ENCODE data around the gene TNRC6C.

Gene TNRC6C

GRCh38 chr17:78013683-78014467 lies 55.4 kb downstream of the TNRC6C start:
- peak; percentile 55 for DNase-seq (ENCODE audit: low spot score)

- DNase-seq (ENCODE audit: low spot score) = no peak
These were observed 56.1 kb downstream of the TNRC6C start for GRCh38 chr17:78014646-78015045.

- DNase-seq (ENCODE audit: low spot score) = no peak
These were observed 58.3 kb downstream of the TNRC6C start for GRCh38 chr17:78016852-78017251.

GRCh38 chr17:78019367-78019975 lies 61.0 kb downstream of the TNRC6C start:
- DNase-seq (ENCODE audit: low spot score) = no peak

GRCh38 chr17:78019976-78020716 lies 61.6 kb downstream of the TNRC6C start:
- no peak for DNase-seq (ENCODE audit: low spot score)

GRCh38 chr17:78020717-78021108 lies 62.2 kb downstream of the TNRC6C start:
- DNase-seq (ENCODE audit: low spot score) = no peak

- DNase-seq (ENCODE audit: low spot score) = no peak
These were observed 63.9 kb downstream of the TNRC6C start for GRCh38 chr17:78022425-78022824.

GRCh38 chr17:78023042-78023441 lies 64.5 kb downstream of the TNRC6C start:
- DNase-seq (ENCODE audit: low spot score) = no peak

- DNase-seq (ENCODE audit: low spot score) = no peak
These were observed 67.9 kb downstream of the TNRC6C start for GRCh38 chr17:78026381-78026780.

- DNase-seq (ENCODE audit: low spot score) = no peak
These were observed 68.6 kb downstream of the TNRC6C start for GRCh38 chr17:78027121-78027520.

GRCh38 chr17:78029697-78030096 lies 71.2 kb downstream of the TNRC6C start:
- no peak for DNase-seq (ENCODE audit: low spot score)

- no peak for DNase-seq (ENCODE audit: low spot score)
These were observed 72.9 kb downstream of the TNRC6C start for GRCh38 chr17:78031435-78031834.

- DNase-seq (ENCODE audit: low spot score) = no peak
These were observed 73.7 kb downstream of the TNRC6C start for GRCh38 chr17:78032166-78032565.

GRCh38 chr17:78034429-78035091 lies 76.1 kb downstream of the TNRC6C start:
- peak; percentile 90 for DNase-seq (ENCODE audit: low spot score)

- DNase-seq (ENCODE audit: low spot score) = no peak
These were observed 78.8 kb downstream of the TNRC6C start for GRCh38 chr17:78037280-78037679.

- no peak for DNase-seq (ENCODE audit: low spot score)
These were observed 80.3 kb downstream of the TNRC6C start for GRCh38 chr17:78038748-78039288.

GRCh38 chr17:78039581-78039980 lies 81.1 kb downstream of the TNRC6C start:
- DNase-seq (ENCODE audit: low spot score) = no peak

GRCh38 chr17:78040440-78041385 lies 82.2 kb downstream of the TNRC6C start:
- peak; percentile 53 for DNase-seq (ENCODE audit: low spot score)

GRCh38 chr17:78041386-78042179 lies 83.1 kb downstream of the TNRC6C start:
- DNase-seq (ENCODE audit: low spot score) = no peak

- DNase-seq (ENCODE audit: low spot score) = no peak
These were observed 84.0 kb downstream of the TNRC6C start for GRCh38 chr17:78042542-78042941.
